Ureter (tissue), 1 donor: ENCODE data around the gene VTI1A. TPM values are rescaled to one million over a fixed set of nuclear protein-coding genes. Genes with fewer than 3 reads are reported as not detected.

Source experiments
- DNase-seq: peaks from one replicate; pipeline ENCODE4 v3.0.0-alpha.2; 2020; ENCODE audit warnings: low spot score
- total RNA-seq: library from RNA; stranded (reverse); gene quantifications from one replicate; pipeline ENCODE4 v1.2.4, GENCODE V29; 2023
- donor health status: DM: yes; HTN: yes; CAD: no.

The VTI1A gene
- total RNA-seq, 1 donor from 2014 or later: 50.4 TPM

- peak; percentile 41 for DNase-seq
Observed at GRCh38 chr10:112783351-112784021, 336.5 kb downstream of the VTI1A start.

- DNase-seq: peak; percentile 25
Observed at GRCh38 chr10:112784022-112784461, 337.0 kb downstream of the VTI1A start.

- DNase-seq: no peak
Observed at GRCh38 chr10:112785089-112785488, 338.1 kb downstream of the VTI1A start.

GRCh38 chr10:112789248-112789647 lies 342.2 kb downstream of the VTI1A start:
- no peak for DNase-seq

- no peak for DNase-seq
Observed at GRCh38 chr10:112790030-112790429, 343.0 kb downstream of the VTI1A start.

- DNase-seq: peak; percentile 54
Observed at GRCh38 chr10:112790921-112791320, 343.9 kb downstream of the VTI1A start.

- no peak for DNase-seq
Observed at GRCh38 chr10:112791447-112791846, 344.4 kb downstream of the VTI1A start.

- peak; percentile 62 for DNase-seq
Observed at GRCh38 chr10:112792487-112793201, 345.6 kb downstream of the VTI1A start.

- DNase-seq: peak; percentile 35
Observed at GRCh38 chr10:112793202-112793921, 346.3 kb downstream of the VTI1A start.

GRCh38 chr10:112794201-112794600 lies 347.2 kb downstream of the VTI1A start:
- peak; percentile 14 for DNase-seq

- DNase-seq: no peak
Observed at GRCh38 chr10:112795067-112795466, 348.1 kb downstream of the VTI1A start.

- DNase-seq: peak; percentile 7
Observed at GRCh38 chr10:112797197-112797596, 350.2 kb downstream of the VTI1A start.

GRCh38 chr10:112797855-112798254 lies 350.8 kb downstream of the VTI1A start:
- DNase-seq: no peak

- DNase-seq: no peak
Observed at GRCh38 chr10:112799038-112799437, 352.0 kb downstream of the VTI1A start.

- peak; percentile 23 for DNase-seq
Observed at GRCh38 chr10:112799726-112800510, 352.9 kb downstream of the VTI1A start.

- no peak for DNase-seq
Observed at GRCh38 chr10:112801004-112801403, 354.0 kb downstream of the VTI1A start.

- no peak for DNase-seq
Observed at GRCh38 chr10:112801748-112802147, 354.7 kb downstream of the VTI1A start.

- peak; percentile 15 for DNase-seq
Observed at GRCh38 chr10:112802411-112803022, 355.5 kb downstream of the VTI1A start.

- peak; percentile 39 for DNase-seq
Observed at GRCh38 chr10:112803961-112804401, 357.0 kb downstream of the VTI1A start.

GRCh38 chr10:112805254-112805590 lies 358.2 kb downstream of the VTI1A start:
- no peak for DNase-seq

GRCh38 chr10:112805701-112806100 lies 358.7 kb downstream of the VTI1A start:
- no peak for DNase-seq
